RPMI8226 (cell line): Measurements from ENCODE around the gene LRFN4.

ENCODE experiments used
- DNase-seq: peaks from one replicate; pipeline ENCODE4 v3.0.0-alpha.2; 2015

The LRFN4 gene

DNA sequence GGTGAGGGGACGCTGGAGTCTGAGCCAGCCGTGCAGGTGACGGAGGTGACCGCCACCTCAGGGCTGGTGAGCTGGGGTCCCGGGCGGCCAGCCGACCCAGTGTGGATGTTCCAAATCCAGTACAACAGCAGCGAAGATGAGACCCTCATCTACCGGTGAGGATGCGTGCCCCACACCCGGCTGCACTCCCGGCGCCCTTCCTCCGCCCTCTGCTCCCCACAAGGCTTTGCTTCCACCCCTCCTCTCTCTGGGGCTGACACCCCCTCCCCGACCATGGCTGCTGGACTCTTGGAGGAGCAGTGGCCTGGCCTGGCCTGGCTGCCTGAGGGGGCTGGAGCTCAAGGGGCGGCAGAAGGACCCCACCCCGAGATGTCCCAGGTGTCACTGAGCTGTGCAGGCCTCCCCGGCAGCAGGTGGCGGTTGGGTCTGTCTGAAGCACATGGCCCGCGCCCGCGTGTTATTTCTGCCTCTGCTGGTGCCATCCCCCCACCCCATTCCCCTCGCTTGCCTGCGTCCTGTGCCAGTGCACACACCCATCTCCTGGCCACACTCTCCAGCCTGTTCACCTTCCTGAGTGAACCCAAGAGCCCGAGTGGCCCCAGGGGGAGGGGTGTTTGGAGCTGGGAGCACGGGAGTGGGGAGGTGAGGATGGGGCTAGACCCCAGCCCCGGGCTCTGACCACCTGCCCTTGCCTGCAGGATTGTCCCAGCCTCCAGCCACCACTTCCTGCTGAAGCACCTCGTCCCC lies 2.2 kb downstream of the LRFN4 start:
- no peak for DNase-seq

DNA sequence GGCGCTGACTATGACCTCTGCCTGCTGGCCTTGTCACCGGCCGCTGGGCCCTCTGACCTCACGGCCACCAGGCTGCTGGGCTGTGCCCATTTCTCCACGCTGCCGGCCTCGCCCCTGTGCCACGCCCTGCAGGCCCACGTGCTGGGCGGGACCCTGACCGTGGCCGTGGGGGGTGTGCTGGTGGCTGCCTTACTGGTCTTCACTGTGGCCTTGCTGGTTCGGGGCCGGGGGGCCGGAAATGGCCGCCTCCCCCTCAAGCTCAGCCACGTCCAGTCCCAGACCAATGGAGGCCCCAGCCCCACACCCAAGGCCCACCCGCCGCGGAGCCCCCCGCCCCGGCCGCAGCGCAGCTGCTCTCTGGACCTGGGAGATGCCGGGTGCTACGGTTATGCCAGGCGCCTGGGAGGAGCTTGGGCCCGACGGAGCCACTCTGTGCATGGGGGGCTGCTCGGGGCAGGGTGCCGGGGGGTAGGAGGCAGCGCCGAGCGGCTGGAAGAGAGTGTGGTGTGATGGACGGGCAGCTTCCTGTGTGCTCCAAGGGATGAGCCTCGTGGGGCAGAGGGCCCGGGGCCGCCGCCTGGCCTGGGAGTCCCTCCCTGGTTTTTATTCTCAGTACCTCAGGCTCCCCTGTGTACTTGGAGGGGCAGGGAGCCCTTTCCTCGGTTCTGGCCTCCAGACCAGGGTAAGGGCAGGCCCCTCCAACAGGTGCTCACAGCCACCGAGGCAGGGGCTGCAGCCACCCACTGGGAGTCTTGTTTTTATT lies 3.0 kb downstream of the LRFN4 start:
- DNase-seq: no peak

DNA sequence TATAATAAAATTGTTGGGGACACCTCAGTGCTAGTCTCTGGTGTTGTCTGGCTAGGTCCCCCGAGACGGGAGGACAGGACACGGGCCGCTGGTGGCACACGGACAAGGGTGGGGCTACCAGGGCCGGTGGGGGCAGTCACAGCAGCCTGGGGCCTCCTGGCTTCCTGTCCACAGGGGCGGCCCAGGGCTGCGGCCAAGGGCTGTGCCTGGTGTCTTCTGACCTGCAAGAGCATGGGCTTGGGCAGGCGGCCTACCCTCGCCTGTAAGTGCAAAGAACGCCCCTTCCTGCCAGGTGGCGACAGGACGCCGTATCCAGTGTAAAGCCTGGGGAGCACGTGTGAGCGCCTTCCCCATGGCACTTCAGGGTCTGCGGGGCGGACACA lies 3.6 kb downstream of the LRFN4 start:
- DNase-seq: no peak

DNA sequence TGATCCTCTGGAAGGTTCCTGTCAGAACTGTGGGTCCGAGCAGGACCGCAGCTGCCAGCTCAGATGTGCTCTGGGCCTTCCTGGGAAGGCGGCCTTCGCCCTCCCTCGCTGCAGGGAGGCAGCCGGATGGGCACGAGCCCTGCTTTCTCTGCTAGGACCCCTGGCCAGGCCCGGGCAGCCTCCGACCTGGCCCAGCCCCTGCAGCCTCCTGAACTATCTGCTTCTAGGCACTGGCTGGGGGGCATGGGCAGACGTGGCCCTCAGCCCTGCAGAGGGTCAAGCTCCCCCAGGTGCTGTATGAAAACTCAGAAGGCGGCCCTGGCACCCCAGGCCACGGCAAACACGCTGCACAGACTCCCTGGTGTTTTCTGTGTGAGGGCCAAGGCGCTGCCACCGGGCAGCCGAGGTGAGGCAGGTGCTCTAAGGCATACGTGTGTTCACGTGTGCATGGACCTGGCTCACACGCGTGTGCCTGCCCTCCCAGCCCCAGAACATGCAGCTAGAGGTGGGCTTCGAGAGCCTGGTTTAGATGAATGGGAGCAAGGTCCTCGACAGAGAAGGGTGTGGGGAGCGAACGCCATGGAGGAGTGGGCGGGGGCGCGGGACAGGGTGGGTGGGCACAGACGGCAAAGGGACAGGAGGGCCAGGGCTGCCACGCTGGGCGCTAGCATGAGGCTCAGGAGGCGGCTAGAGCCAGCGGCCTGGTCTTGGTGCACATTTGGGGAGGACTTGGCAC lies 4.3 kb downstream of the LRFN4 start:
- DNase-seq: no peak

DNA sequence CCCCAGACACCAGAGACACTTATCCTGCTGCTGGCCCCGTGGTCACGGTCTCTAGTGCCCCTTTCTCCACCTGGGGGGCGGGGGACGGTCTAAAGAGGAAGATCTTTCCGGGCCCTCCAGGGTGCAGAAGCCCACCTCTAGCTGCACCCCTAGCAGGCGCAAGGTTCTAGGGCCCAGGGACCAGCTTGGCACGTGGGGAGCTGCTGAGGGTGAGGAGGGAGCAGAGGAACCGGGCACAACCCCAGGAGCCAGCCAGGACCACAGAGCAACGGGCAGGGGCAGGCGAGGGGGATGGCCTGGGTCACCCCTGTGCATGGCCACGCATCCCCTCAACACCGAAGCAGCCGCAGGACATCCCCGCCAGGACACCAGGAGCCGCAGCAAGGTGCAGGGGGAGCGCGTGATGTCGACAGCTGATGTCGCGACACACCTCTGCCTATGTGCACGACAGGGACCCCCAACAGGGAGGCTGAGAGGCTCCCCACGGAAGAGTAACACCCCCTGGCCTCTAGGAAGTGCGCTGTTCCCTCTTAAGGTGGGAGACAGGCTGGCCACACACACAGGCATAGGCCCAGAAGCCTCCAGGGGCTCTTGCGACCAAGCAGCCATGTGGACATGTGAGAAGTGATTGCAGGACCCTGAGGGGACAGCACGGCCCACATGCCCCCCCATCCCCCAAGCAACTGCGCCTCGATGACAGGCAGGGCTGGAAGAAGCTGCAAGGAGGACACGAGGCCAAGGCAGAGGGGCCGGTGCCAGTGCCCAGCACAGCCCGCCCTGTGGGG lies 5.1 kb downstream of the LRFN4 start:
- DNase-seq: no peak

DNA sequence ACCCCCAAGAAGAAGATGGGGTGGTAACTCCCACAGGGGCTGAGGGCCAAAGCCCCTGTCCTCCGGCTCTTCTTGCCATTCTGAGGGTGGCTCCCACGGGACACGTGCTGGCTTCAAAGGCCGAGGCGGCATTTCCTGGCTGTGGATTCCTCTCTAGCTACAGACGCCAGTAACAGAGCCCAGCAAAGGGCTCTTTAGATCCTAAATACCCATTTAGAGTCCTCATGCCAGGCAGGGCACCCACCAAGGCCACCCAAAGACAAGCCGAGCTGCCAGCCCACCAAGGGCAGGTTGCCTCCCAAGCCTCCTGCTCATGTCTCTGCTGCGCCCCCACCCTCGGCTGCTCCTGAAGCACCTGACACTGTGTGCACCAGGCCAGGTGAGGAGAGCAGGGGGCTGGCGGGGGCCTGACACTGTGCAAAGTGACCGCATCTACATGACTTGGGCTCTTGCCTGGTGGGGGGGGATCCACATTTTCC lies 5.7 kb downstream of the LRFN4 start:
- no peak for DNase-seq

DNA sequence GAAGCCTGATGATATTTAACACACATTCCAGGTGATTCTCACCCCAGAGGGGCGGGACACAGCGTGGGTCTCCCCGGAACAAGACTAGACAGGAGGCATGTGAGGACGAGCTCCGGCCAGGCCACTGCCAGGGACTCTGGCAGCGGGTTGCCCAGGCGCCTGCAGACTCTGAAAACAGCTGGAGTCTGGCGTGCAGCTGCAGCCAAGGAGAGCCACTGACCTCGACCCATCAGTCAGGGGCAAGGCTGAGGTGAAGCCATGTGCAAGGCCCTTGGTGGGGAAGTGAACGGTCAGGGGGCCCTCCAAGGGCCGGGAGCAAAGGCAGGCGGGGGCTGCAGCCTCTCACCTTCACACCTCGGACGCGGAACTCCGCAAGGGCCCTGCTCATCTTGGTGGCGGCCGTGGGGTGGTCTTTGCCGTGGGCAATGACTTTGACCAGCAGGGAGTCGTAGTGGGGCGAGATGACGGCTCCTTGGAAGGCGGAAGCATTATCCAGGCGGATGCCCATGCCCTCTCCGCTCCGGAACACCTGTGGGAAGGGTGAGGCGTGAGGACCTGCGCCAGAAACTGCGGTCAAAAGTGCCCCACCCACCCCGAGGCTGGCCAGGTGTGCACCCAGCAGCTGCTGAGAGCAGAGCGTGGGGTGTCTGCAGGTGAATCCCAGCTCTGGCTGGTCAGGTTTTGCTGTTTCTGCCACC lies 6.7 kb downstream of the LRFN4 start:
- DNase-seq: peak; percentile 95

DNA sequence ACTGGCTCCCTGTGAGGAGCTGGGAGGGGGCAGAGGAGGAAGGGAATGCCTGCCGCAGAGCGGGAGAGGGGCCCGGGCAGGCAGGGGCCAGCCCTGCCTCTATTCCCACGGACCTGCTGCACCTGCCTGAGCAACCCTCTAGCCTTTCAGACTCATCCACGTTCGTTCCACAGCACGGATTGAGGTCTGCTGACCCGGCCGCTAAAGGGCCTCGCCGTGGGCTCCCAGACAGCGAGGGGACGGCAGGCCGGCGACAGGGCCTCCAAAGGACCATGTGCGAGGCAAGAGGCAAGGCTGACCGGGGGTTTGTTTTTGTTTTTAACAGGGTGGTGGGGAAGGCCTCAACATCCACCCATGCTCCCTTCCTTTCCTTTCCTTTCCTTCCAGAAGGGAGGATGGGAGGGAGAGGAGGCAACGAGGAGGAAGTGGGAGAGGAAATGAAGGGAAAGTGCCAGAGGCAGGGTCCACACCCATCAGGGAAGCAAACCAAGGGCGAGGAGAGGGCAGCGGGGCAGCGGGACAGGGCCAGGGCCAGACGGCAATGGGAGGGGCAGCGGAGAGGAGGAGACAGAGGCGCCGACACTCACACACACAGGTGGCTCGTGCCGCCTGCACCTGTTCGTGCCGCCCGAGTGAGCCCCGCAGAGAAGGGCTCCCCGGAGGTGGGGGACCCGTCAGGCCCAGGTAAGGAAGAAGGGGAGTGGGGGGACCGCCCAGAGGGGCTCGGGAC lies 7.5 kb downstream of the LRFN4 start:
- DNase-seq: peak; percentile 86

DNA sequence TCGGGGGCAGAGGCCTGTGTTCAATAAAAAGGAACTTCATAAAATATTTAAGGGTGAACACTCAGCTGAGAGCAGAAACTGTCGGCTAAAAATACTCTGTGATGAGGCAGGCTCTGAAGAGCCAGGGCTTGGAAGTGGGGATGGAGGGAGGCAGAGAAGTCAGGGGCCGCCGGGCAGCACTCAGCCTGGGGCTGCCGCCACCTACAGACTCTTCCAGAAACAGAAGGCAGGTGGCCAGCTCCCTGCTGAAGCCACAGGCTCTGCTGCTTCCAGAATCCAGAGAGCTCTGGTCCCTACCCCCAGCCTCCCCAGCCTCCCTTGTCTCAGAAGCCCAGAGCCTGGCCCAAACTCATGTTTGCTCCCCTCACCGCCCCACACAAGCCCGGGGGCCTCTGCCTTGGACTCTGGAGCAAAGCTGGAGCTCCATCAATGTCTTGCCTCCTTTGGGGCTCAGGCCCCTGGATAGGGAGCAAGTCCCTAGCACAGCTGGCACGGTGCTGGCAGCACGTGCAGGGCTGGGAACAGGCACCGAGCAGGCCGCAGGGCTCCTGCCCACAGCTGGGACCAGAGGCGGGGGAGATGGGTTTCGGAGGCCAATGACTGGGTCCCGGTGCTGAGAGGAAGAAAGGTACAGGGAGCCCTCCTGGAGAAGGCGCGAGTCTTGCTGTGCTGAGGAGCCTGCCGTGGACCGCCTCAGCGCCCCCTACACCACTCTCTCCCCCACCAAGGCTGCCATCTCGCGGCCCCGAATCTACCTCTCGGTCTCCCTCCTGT lies 8.2 kb downstream of the LRFN4 start:
- DNase-seq: peak; percentile 75

DNA sequence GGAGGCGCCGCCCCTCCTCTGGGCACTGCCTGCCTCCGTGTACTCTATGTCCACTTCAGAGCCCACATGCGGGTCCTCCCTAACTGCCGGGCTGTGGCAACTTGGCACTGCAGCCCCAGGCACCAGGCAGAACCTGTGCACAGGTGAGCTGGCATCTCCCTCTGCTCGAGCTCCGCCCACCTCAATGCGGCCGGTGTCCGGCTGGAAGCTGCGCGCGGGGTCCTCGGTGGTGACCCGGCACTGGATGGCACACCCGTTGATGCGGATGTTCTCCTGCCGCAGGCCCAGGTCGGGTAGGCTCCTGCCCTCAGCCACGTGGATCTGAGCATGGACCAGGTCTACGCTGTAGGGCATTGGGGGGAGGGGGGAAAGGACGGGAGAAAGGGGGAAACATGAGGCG lies 9.1 kb downstream of the LRFN4 start:
- no peak for DNase-seq

DNA sequence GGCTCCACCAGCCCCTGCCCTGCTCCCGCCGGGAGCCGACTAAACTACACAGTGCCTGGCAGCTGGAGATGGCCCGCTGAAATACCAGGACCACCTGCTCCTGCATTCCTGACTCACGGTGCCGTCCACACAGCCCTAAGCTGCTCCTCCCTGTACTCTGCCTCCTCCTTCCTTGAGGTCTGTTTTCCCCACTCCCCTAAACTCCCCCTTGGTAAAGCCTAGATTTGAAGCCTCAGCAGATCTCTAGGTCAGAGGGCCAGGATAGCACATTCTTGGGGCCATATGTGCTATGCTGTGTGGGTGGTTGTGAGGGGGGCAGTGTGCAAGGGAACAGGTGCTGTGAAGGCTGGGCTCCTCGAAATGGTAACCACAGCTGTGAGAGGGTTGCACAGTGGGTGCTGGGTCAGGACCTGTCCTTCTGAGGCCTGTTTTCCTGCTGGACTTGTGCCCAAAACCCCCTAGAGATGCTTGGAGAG lies 9.7 kb downstream of the LRFN4 start:
- DNase-seq: peak; percentile 94

DNA sequence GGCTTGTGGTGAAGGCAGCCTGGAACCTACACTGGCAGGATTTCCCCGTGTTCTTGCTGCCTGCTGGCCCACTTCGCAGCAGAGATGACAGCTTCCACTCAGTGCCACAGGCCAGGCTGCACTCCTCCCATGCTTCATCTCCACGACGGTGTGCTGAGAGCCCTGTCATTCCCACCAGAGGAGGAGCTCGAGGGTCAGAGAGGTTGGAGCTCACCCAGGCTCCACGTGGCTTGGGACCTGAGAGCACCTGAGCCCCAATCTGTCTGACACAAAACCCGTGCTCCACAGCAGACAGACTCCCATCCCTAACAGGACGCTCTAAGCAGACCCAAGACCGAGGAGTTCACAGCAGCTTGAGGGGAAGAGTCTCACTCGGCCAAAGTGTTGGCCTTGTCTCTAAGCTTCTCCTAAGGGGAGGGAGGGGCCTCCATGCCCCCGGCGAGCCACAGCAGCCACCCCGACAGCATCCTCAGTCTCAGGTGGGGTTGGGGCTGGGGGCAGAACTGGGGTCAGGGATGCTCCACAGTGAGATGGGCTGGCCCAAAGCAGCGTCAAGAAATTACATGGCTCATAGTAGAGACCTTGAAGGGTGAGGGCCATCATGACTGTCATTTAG lies 10.7 kb downstream of the LRFN4 start:
- DNase-seq: peak; percentile 62

DNA sequence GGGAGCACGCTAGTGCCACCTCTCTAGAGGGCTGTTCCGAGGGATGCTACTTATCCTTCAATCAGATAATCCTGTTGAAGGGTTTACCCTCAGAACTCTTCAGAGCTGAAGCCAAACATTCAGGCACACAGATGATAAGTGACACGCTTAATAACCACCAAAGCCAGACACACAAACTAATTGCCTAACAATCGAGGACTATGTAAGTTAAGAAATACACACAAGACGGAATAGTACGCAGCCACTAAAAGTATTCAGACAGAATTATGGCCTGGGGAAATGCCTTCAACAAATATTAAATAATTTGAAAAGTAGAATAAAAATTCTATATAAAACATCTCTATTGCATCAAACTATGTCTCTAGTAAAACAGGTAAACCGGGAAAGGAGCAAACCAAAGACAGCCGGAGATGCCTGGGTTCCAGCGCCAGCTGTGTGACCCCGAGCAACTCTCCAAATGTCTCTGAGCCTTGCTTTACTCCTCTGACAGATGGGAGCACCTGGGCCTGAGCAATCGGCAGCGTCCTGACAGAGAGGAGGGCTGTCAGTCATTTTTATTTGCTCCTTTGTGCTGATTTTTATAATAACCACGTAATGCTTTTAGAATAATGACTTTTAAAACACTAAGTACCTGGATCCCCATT lies 11.3 kb downstream of the LRFN4 start:
- DNase-seq: no peak

DNA sequence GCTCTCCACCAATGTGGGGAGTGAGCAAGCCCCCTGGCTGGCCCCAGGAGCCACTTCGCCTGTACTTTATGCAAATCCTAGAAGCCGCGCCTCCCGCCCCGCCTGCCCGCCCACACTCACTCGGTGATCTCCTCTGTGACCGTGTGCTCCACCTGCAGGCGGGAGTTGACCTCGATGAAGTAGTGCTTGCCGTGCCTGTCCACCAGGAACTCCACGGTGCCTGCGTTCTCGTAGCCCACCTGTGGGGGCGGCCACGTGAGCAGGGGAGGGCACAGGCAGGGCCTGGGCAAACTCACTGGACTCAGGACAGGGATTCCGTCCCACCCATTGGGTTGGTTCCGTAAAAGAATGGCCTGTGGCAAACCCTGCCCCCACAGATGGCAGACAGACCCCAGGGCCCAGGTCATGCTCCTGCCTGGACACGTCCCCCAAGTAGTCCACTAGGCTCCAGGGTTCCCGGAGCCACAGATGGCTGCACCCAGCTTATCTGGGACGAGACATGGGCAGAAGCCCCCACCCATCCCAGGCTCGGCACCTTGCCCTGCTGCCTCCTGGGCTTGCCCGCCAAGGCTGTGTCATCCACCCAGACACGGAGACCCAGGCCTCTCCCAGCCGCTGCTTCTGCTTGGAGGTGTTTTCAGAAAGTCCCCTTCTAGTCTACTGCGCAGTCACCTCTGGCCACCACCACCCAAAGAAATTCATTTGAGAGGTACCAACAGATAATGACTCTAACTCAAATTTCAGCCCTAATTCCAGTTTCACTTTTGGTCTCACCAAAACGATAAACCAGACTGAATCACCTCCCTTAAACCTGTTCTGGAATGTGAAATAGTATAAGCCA lies 12.1 kb downstream of the LRFN4 start:
- DNase-seq: peak; percentile 95

DNA sequence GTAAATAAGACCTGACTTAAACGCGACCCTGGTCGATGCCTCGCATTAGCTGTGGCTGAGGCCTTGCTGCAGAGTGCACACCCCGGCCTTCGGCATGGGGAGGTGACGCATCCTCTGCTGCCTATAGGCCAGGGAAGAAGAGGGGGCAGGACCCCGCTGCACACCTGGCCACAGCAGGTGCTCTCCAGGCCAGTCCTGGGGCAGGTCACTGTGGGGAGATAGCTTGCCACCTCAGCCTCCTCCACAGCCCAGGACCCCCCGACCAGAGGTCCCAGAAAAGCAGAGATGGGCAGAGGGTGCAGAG lies 12.7 kb downstream of the LRFN4 start:
- DNase-seq: no peak

DNA sequence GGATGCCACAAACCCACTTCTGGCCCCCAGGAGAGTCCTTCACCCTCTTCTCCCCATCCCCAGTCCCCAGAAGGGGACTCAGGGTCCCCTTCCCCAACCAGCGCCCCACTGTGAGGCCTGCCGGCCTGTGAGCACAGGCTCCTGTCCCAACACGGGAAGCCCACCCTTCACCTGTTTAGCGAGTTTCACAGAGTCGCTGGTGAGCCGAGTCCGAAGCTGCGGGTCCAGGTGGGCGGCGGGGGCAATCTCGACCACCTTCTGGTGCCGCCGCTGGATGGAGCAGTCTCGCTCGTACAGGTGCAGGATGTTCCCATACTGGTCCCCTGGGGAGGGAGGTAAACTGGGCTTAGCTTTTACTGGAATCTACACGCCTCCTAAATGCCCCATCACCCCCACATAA lies 13.3 kb downstream of the LRFN4 start:
- DNase-seq: no peak

DNA sequence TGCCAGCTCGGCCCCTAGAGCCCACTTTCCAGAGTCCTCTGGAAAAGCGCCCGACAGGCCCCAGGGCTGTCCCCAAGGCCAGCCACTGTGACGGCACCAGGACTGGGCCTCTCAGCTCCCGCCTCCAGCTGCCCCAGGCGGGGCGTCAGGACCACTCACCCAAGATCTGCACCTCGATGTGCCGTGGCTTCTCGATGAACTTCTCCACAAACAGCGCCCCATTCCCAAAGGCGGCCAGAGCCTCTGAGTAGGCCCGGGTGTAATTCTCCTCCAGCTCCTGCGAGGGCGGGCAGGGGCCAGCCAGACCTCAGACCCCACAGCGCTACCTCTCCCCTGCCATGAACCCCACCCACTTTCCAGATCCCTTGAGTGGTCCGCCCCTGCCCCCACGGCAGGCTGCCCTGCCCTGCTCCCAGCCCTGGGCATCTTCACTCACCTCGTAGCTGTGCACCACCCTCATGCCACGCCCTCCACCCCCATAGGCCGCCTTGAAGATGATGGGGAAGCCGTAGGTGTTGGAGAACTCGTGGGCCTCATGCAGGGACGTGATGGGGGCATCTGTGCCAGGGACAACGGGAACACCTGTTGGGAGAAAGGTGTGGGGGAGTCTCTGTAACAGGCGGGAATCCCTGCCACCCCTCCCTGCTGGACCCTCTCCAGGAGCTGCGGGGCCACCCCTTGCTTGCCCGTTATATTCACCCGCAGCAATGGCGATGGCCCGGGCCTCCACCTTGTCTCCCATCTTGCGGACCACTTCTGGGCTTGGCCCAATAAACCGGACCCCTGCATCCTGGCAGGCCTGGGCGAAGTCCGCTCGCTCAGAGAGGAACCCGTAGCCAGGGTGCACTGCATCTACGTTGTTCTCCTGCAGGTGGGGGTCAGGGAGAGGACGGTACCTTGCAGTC lies 14.0 kb downstream of the LRFN4 start:
- DNase-seq: no peak

DNA sequence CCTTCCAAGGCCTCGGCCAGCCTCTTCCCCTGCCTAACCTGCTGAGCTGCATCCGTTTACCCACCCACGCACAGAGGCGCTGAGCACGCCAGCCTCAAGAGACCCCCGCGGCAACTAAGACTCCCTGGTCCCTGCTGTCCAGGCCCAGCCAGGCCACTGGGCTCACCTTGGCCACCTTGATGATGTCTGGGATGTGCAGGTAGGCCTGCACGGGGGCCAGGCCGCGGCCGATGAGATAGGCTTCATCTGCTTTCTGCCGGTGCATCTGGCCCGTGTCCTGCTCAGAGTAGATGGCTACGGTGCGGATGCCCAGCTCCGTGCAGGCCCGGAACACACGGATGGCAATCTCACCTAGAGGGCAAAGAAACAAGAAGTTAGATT lies 14.6 kb downstream of the LRFN4 start:
- DNase-seq: no peak
